Measurements from ENCODE around the gene POLH. TPM values are rescaled to one million over a fixed set of nuclear protein-coding genes. Genes with fewer than 3 reads are reported as not detected.
A peak's percentile ranks its signal among the peaks of the same experiment; 100 is the strongest.

Gene POLH
- total and polyA plus RNA-seq, 3 experiments from 2014 or later: 15.6 to 38.6 (median 33.8) TPM

- Histone ChIP-seq H3K27me3 (ENCODE audit: insufficient read depth, low read length, poor library complexity, severe bottlenecking) (no peaks in the 10 kb centered on the region), H3K36me3 (ENCODE audit: insufficient read depth, low read length) (peaks cover 27% of the 10 kb centered on the region), H3K4me1 (ENCODE audit: insufficient read depth, low read length) (no peaks in the 10 kb centered on the region), H3K27ac (ENCODE audit: low read depth, low read length) (no peak overlapping the region), H3K4me3 (ENCODE audit: low read length) (no peak overlapping the region), H3K9me3 (ENCODE audit: low read length) (no peaks in the 10 kb centered on the region)
- H3K36me3 Mint-ChIP-seq: peaks cover 0 to 72% (median 2%) of the 10 kb centered on the region in 3 donors
- H3K27me3 Mint-ChIP-seq: no peaks in the 10 kb centered on the region
- peaks cover 7 to 16% (median 15%) of the 10 kb centered on the region in 3 donors for H3K4me1 Mint-ChIP-seq
- CTCF ChIA-PET: interaction anchor here (2.0 kb wide), 1 partner anchor 19 kb away, joined by 4 read pairs; no protein-coding TSS in a partner anchor
- H3K27ac Mint-ChIP-seq: peak overlapping the region in 3 of 8 donors; percentile 1 to 6 (median 5)
- DNase-seq: no peak
- H3K9me3 Mint-ChIP-seq: no peaks in the 10 kb centered on the region
- H3K4me3 Mint-ChIP-seq: no peak overlapping the region
- POLR2A ChIA-PET: no interaction called here
These were observed 45.8 kb downstream of the POLH start for GRCh38 chr6:43621836-43622180.

- peak overlapping the region in 1 of 8 donors; percentile 77 for H3K27ac Mint-ChIP-seq
- peaks cover 27% of the 10 kb centered on the region for H3K36me3 ChIP-seq (ENCODE audit: insufficient read depth, low read length)
- no peak overlapping the region for H3K4me3 Mint-ChIP-seq
- no peaks in the 10 kb centered on the region for H3K27me3 Mint-ChIP-seq
- CTCF ChIA-PET: interaction anchor here (2.0 kb wide), 1 partner anchor 20 kb away, joined by 4 read pairs; no protein-coding TSS in a partner anchor
- no peaks in the 10 kb centered on the region for H3K27me3 ChIP-seq (ENCODE audit: insufficient read depth, low read length, poor library complexity, severe bottlenecking)
- H3K27ac ChIP-seq (ENCODE audit: low read depth, low read length): no peak overlapping the region
- H3K4me1 ChIP-seq (ENCODE audit: insufficient read depth, low read length): peaks cover 3% of the 10 kb centered on the region
- H3K9me3 ChIP-seq (ENCODE audit: low read length): no peaks in the 10 kb centered on the region
- POLR2A ChIA-PET: interaction anchor here (0.7 kb wide), 1 partner anchor 11 kb away, joined by 4 read pairs; no protein-coding TSS in a partner anchor
- H3K4me1 Mint-ChIP-seq: peaks cover 14 to 24% (median 22%) of the 10 kb centered on the region in 3 donors
- no peak overlapping the region for H3K4me3 ChIP-seq (ENCODE audit: low read length)
- H3K36me3 Mint-ChIP-seq: peaks cover 0 to 75% (median 2%) of the 10 kb centered on the region in 3 donors
- no peaks in the 10 kb centered on the region for H3K9me3 Mint-ChIP-seq
- DNase-seq: no peak
These were observed 46.6 kb downstream of the POLH start for GRCh38 chr6:43622541-43622940.

GRCh38 chr6:43623880-43624785, 48.1 kb downstream of the POLH start:
- peaks cover 6% of the 10 kb centered on the region for H3K4me1 ChIP-seq (ENCODE audit: insufficient read depth, low read length)
- no peaks in the 10 kb centered on the region for H3K9me3 ChIP-seq (ENCODE audit: low read length)
- Mint-ChIP-seq H3K27me3 (no peaks in the 10 kb centered on the region), H3K27ac (peak overlapping the region in 2 of 8 donors; percentile 54 to 60), H3K36me3 (peaks cover 0 to 81% (median 3%) of the 10 kb centered on the region in 3 donors), H3K9me3 (no peaks in the 10 kb centered on the region), H3K4me1 (peaks cover 26 to 36% (median 36%) of the 10 kb centered on the region in 3 donors), H3K4me3 (peak overlapping the region in 1 of 7 donors; percentile 36)
- ChIA-PET POLR2A (no interaction called here), CTCF (interaction anchor here (2.0 kb wide), 1 partner anchor 21 kb away, joined by 4 read pairs; no protein-coding TSS in a partner anchor)
- no peak for DNase-seq
- H3K27me3 ChIP-seq (ENCODE audit: insufficient read depth, low read length, poor library complexity, severe bottlenecking): no peaks in the 10 kb centered on the region
- H3K4me3 ChIP-seq (ENCODE audit: low read length): no peak overlapping the region
- H3K36me3 ChIP-seq (ENCODE audit: insufficient read depth, low read length): peaks cover 27% of the 10 kb centered on the region
- H3K27ac ChIP-seq (ENCODE audit: low read depth, low read length): no peak overlapping the region

- Mint-ChIP-seq H3K36me3 (peaks cover 0 to 80% (median 3%) of the 10 kb centered on the region in 3 donors), H3K27me3 (no peaks in the 10 kb centered on the region), H3K4me1 (peaks cover 29 to 35% (median 32%) of the 10 kb centered on the region in 3 donors), H3K27ac (peak overlapping the region in 2 of 8 donors; percentile 55 to 60), H3K4me3 (no peak overlapping the region), H3K9me3 (no peaks in the 10 kb centered on the region)
- CTCF ChIA-PET: no interaction called here
- no peak for DNase-seq
- POLR2A ChIA-PET: no interaction called here
- Histone ChIP-seq H3K27ac (ENCODE audit: low read depth, low read length) (no peak overlapping the region), H3K4me1 (ENCODE audit: insufficient read depth, low read length) (peaks cover 6% of the 10 kb centered on the region), H3K9me3 (ENCODE audit: low read length) (no peaks in the 10 kb centered on the region), H3K4me3 (ENCODE audit: low read length) (no peak overlapping the region), H3K27me3 (ENCODE audit: insufficient read depth, low read length, poor library complexity, severe bottlenecking) (no peaks in the 10 kb centered on the region), H3K36me3 (ENCODE audit: insufficient read depth, low read length) (peaks cover 27% of the 10 kb centered on the region)
These were observed 48.9 kb downstream of the POLH start for GRCh38 chr6:43624786-43625288.

- H3K27ac ChIP-seq (ENCODE audit: low read depth, low read length): peak overlapping the region; percentile 89
- ChIA-PET CTCF (no interaction called here), POLR2A (no interaction called here)
- no peak overlapping the region for H3K4me3 ChIP-seq (ENCODE audit: low read length)
- Mint-ChIP-seq H3K9me3 (no peaks in the 10 kb centered on the region), H3K36me3 (peaks cover 0 to 75% (median 3%) of the 10 kb centered on the region in 3 donors), H3K27ac (peak overlapping the region in 1 of 8 donors; percentile 56), H3K27me3 (no peaks in the 10 kb centered on the region), H3K4me3 (no peak overlapping the region), H3K4me1 (peaks cover 34 to 40% (median 35%) of the 10 kb centered on the region in 3 donors)
- peaks cover 27% of the 10 kb centered on the region for H3K36me3 ChIP-seq (ENCODE audit: insufficient read depth, low read length)
- DNase-seq: no peak
- H3K4me1 ChIP-seq (ENCODE audit: insufficient read depth, low read length): peaks cover 11% of the 10 kb centered on the region
- no peaks in the 10 kb centered on the region for H3K27me3 ChIP-seq (ENCODE audit: insufficient read depth, low read length, poor library complexity, severe bottlenecking)
- H3K9me3 ChIP-seq (ENCODE audit: low read length): no peaks in the 10 kb centered on the region
These were observed 49.5 kb downstream of the POLH start for GRCh38 chr6:43625393-43625992.

- ChIA-PET POLR2A (no interaction called here), CTCF (interaction anchor here (1.3 kb wide), 1 partner anchor 41 kb away, joined by 3 read pairs; no protein-coding TSS in a partner anchor)
- H3K27ac ChIP-seq (ENCODE audit: low read depth, low read length): peak overlapping the region; percentile 89
These were observed 51.2 kb downstream of the POLH start for GRCh38 chr6:43627008-43627825.

GRCh38 chr6:43628393-43629103, 52.6 kb downstream of the POLH start:
- H3K27ac Mint-ChIP-seq: peak overlapping the region; percentile 90 to 99 (median 98)
- H3K36me3 Mint-ChIP-seq: peaks cover 0 to 44% (median 3%) of the 10 kb centered on the region in 3 donors
- H3K4me1 Mint-ChIP-seq: peaks cover 31 to 40% (median 35%) of the 10 kb centered on the region in 3 donors
- Histone ChIP-seq H3K9me3 (ENCODE audit: low read length) (no peaks in the 10 kb centered on the region), H3K4me3 (ENCODE audit: low read length) (peak overlapping the region; percentile 84), H3K27ac (ENCODE audit: low read depth, low read length) (peak overlapping the region; percentile 89), H3K27me3 (ENCODE audit: insufficient read depth, low read length, poor library complexity, severe bottlenecking) (no peaks in the 10 kb centered on the region), H3K4me1 (ENCODE audit: insufficient read depth, low read length) (peaks cover 11% of the 10 kb centered on the region), H3K36me3 (ENCODE audit: insufficient read depth, low read length) (peaks cover 4% of the 10 kb centered on the region)
- ChIA-PET POLR2A (interaction anchor here (0.8 to 1.3 kb wide), 4 partner anchors 9 to 618 kb away, joined by 3 to 6 read pairs (median 4); partner anchors contain the start of genes HSP90AB1, POLH, XPO5 and ZNF318), CTCF (interaction anchor here (1.9 to 2.7 kb wide), 2 partner anchors 20 to 39 kb away, joined by 9 to 10 read pairs; no protein-coding TSS in a partner anchor)
- peak overlapping the region; percentile 96 to 99 (median 98) for H3K4me3 Mint-ChIP-seq
- DNase-seq: peak; percentile 29 to 75 (median 48)
- H3K27me3 Mint-ChIP-seq: no peaks in the 10 kb centered on the region
- no peaks in the 10 kb centered on the region for H3K9me3 Mint-ChIP-seq

More at GRCh38 chr6:43627008-43627825, 51.2 kb downstream of the POLH start:
- Histone ChIP-seq H3K4me3 (ENCODE audit: low read length) (no peak overlapping the region), H3K36me3 (ENCODE audit: insufficient read depth, low read length) (peaks cover 12% of the 10 kb centered on the region), H3K27me3 (ENCODE audit: insufficient read depth, low read length, poor library complexity, severe bottlenecking) (no peaks in the 10 kb centered on the region), H3K4me1 (ENCODE audit: insufficient read depth, low read length) (peaks cover 11% of the 10 kb centered on the region), H3K9me3 (ENCODE audit: low read length) (no peaks in the 10 kb centered on the region)
- no peak for DNase-seq
- Mint-ChIP-seq H3K4me1 (peaks cover 31 to 41% (median 37%) of the 10 kb centered on the region in 3 donors), H3K9me3 (no peaks in the 10 kb centered on the region), H3K27me3 (no peaks in the 10 kb centered on the region), H3K4me3 (peak overlapping the region; percentile 19 to 98 (median 69)), H3K27ac (peak overlapping the region in 7 of 8 donors; percentile 27 to 93 (median 80)), H3K36me3 (peaks cover 0 to 57% (median 3%) of the 10 kb centered on the region in 3 donors)

All from CD8-positive, alpha-beta memory T cell (primary cell).